ENCODE results near the gene FER1L5.

FER1L5 gene

DNA sequence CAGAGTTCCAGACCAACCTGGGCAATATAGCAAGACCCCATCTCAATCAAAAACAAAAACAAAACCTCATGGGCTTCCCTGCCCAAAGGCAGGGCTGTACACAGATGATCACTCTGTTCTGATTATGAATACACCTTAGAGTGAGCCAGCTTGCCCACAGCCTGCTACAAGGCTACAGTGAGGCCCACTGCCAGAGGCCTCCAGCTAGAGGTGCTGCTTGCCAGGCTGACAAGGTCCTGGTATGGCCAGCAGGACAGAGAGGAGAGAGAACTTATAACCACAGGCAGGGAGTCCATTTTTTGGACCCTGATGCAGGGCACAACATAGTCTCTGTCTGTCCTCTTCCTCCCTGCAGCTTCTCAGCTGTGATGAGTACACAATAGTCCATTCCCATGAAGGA is 46.0 kb upstream of the FER1L5 start:
- H3K9me2 ChIP-seq (replicated peaks; ENCODE audit: control insufficient read depth, low read length), result no peaks in the 10 kb centered on the region
- peaks cover 88% of the 10 kb centered on the region for H3K36me3 ChIP-seq (ENCODE audit: control insufficient read depth, low read length)

DNA sequence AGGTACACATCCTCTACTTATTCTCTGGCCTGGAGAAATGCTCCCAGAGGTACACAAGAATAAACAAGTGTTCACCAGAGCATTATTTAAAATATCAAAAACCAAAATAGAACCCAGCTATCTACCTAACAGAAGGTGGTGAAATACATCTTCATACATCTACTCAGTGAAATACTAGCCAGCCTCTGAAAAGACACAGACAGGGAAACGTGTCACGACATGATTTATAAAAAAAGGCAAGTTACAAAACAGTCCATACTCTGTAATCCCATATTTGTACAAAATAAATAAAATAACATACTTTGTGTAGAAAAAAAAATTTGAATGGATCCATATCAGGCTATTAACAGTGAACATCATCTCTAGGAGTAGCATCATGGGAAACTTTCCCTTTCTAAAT is 42.6 kb upstream of the FER1L5 start:
- peaks cover 7% of the 10 kb centered on the region; the same call in 1 of the 2 replicates for H4K20me1 ChIP-seq (ENCODE audit: control insufficient read depth, insufficient read depth, low read depth, low read length)
- no peaks in the 10 kb centered on the region for H3F3A ChIP-seq (ENCODE audit: control insufficient read depth, insufficient read depth)
- no peaks in the 10 kb centered on the region for H3K4me1 ChIP-seq (ENCODE audit: control insufficient read depth, low read length)
- H3K9me2 ChIP-seq (replicated peaks; ENCODE audit: control insufficient read depth, low read length), result no peaks in the 10 kb centered on the region
- H3K9me3 ChIP-seq (ENCODE audit: control insufficient read depth, insufficient read depth, low read length), result no peaks in the 10 kb centered on the region
- H3K27ac ChIP-seq (ENCODE audit: low read depth, low read length), result no peak overlapping the region
- H3K4me3 ChIP-seq (ENCODE audit: low read length), result no peak overlapping the region
- TF ChIP-seq, protein P1, sequence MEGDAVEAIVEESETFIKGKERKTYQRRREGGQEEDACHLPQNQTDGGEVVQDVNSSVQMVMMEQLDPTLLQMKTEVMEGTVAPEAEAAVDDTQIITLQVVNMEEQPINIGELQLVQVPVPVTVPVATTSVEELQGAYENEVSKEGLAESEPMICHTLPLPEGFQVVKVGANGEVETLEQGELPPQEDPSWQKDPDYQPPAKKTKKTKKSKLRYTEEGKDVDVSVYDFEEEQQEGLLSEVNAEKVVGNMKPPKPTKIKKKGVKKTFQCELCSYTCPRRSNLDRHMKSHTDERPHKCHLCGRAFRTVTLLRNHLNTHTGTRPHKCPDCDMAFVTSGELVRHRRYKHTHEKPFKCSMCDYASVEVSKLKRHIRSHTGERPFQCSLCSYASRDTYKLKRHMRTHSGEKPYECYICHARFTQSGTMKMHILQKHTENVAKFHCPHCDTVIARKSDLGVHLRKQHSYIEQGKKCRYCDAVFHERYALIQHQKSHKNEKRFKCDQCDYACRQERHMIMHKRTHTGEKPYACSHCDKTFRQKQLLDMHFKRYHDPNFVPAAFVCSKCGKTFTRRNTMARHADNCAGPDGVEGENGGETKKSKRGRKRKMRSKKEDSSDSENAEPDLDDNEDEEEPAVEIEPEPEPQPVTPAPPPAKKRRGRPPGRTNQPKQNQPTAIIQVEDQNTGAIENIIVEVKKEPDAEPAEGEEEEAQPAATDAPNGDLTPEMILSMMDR (IDR thresholded peaks at IDR 0.05; ENCODE audit: low read depth, low read length, poor library complexity, severe bottlenecking), result no peak
- TF ChIP-seq EZH2phosphoT487 (IDR thresholded peaks at IDR 0.05; ENCODE audit: borderline replicate concordance, low read length), result no peak
- H3K27me3 ChIP-seq (ENCODE audit: control insufficient read depth, low read length), result no peaks in the 10 kb centered on the region
- no peaks in the 10 kb centered on the region for H3K79me2 ChIP-seq (ENCODE audit: control insufficient read depth, low read length)
- H3K36me3 ChIP-seq (ENCODE audit: control insufficient read depth, low read length), result peaks cover 90% of the 10 kb centered on the region
- H3K4me2 ChIP-seq (ENCODE audit: low read length), result no peak overlapping the region

More for the DNA sequence above, 46.0 kb upstream of the FER1L5 start:
- Histone ChIP-seq H3K27ac (ENCODE audit: low read depth, low read length) (no peak overlapping the region), H3F3A (ENCODE audit: control insufficient read depth, insufficient read depth) (no peaks in the 10 kb centered on the region), H3K79me2 (ENCODE audit: control insufficient read depth, low read length) (no peaks in the 10 kb centered on the region), H3K27me3 (ENCODE audit: control insufficient read depth, low read length) (no peaks in the 10 kb centered on the region), H4K20me1 (ENCODE audit: control insufficient read depth, insufficient read depth, low read depth, low read length) (0 out of 2 replicates have a peak, but pooled peaks cover 3% of the 10 kb centered on the region), H3K4me2 (ENCODE audit: low read length) (no peak overlapping the region), H3K9me3 (ENCODE audit: control insufficient read depth, insufficient read depth, low read length) (no peaks in the 10 kb centered on the region), H3K4me3 (ENCODE audit: low read length) (no peak overlapping the region), H3K4me1 (ENCODE audit: control insufficient read depth, low read length) (no peaks in the 10 kb centered on the region)
- no peak for TF ChIP-seq EZH2phosphoT487 (IDR thresholded peaks at IDR 0.05; ENCODE audit: borderline replicate concordance, low read length)
- TF ChIP-seq, protein P1 (IDR thresholded peaks at IDR 0.05; ENCODE audit: low read depth, low read length, poor library complexity, severe bottlenecking), result no peak

DNA sequence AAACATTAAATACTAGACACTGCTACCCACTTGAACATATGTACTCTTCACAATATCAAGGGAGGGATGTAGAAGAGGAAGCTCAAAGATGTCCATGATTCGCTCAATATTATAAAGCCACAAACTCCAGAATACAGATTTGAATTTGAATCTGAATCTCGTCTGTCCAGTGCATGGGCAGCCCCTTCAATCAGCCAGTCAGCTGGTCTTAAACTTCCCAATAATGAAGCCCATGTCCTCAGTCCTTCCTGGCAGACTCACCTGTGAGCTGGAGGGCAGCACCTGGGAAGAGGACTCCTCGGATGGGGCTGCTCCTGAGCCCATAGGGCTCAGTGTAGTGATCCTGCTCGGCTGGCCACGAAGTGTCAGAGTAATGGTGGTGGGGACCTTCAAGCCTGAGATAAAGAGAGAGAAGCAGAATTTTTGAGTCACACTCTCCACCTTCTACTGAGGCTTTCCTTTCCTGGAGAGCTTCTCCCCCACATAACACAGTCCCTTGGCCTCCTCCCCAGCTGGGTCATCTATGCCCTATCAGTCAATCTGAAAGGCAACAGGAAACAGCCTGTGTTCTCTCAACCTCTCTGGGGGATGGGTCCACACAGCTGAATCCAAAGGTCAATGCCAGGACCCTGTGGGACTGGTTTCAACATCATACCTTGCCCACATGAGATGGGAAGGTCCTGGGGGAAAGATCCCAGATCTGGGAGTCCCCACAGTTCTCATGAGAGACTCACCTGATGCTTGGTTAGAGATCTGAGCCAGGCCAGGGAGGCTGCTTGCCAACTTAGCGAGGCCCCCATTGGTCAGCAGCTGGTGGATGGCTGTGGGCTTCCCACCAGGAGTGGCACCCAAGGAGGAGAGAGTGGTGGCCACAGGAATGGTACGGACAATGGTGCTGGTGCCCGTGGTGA is 40.9 kb upstream of the FER1L5 start:
- Histone ChIP-seq H3K27ac (ENCODE audit: low read depth, low read length) (no peak overlapping the region), H3K4me2 (ENCODE audit: low read length) (no peak overlapping the region), H3K36me3 (ENCODE audit: control insufficient read depth, low read length) (peaks cover 91% of the 10 kb centered on the region), H3K27me3 (ENCODE audit: control insufficient read depth, low read length) (no peaks in the 10 kb centered on the region), H3F3A (ENCODE audit: control insufficient read depth, insufficient read depth) (no peaks in the 10 kb centered on the region), H3K4me1 (ENCODE audit: control insufficient read depth, low read length) (no peaks in the 10 kb centered on the region), H3K9me3 (ENCODE audit: control insufficient read depth, insufficient read depth, low read length) (no peaks in the 10 kb centered on the region), H4K20me1 (ENCODE audit: control insufficient read depth, insufficient read depth, low read depth, low read length) (peaks cover 7% of the 10 kb centered on the region; the same call in 1 of the 2 replicates), H3K79me2 (ENCODE audit: control insufficient read depth, low read length) (no peaks in the 10 kb centered on the region), H3K9me2 (replicated peaks; ENCODE audit: control insufficient read depth, low read length) (no peaks in the 10 kb centered on the region), H3K4me3 (ENCODE audit: low read length) (no peak overlapping the region)
- TF ChIP-seq, protein P1 (IDR thresholded peaks at IDR 0.05; ENCODE audit: low read depth, low read length, poor library complexity, severe bottlenecking), result no peak
- TF ChIP-seq EZH2phosphoT487 (IDR thresholded peaks at IDR 0.05; ENCODE audit: borderline replicate concordance, low read length), result no peak
